Pancreas (tissue), 10 donors: ENCODE measurements around the gene ADAMTSL2. TPM values are rescaled to one million over a fixed set of nuclear protein-coding genes. Genes with fewer than 3 reads are reported as not detected.
A peak's percentile ranks its signal among the peaks of the same experiment; 100 is the strongest.

Source experiments
- ATAC-seq, 4 donors: fragments of 200-7000 bp; cut with Tn5 transposase; one replicate each; pipeline versions ENCODE4 v1.8.0 to v1.9.1; 2020; ENCODE audit warnings: mild to moderate bottlenecking in 4 of 4, moderate library complexity in 4 of 4
- DNase-seq, 6 donors: peaks; one replicate each; pipeline ENCODE4 v3.0.0-alpha.2; 2020
- FAIRE-seq: peaks from 2 replicates; lab custom pipeline; 2012; peaks lifted over from hg19 to GRCh38; lab: Jason Lieb, UNC
- H3K27ac ChIP-seq, 4 donors: fragments of 200-600 bp; sonication (generic); 1 replicate in 3 of 4; 2 replicates in 1 of 4; pipeline versions ENCODE4 v1.5.0 to v1.8.0; 2020
- H3K27me3 ChIP-seq, 4 donors: fragments of 200-600 bp; one replicate each; pipeline ENCODE4 v1.8.0; 2021
- H3K36me3 ChIP-seq, 3 donors: fragments of 200-600 bp; sonication (generic) in 1 of 3; one replicate each; pipeline versions ENCODE4 v1.5.0 to v1.8.0; 2020 to 2021
- H3K4me1 ChIP-seq, 3 donors: fragments of 200-600 bp; one replicate each; pipeline ENCODE4 v1.8.0; 2021
- H3K4me3 ChIP-seq, 4 donors: fragments of 200-600 bp; sonication (generic) in 2 of 4; one replicate each; pipeline versions ENCODE4 v1.5.0 to v1.8.0; 2020 to 2021
- H3K9me3 ChIP-seq, 4 donors: fragments of 200-600 bp; one replicate each; pipeline ENCODE4 v1.8.0; 2021
- WGBS, 2 donors: extraction: QIAGEN DNeasy Blood & Tissue Kit; methylation state at CpG; one replicate each; pipeline ENCODE4 v1.1.7; 2013; 5-methylcytosine and 5-hydroxymethylcytosine counted together
- intact Hi-C, 3 donors: fragments of 100-400 bp; cut with DNase I; formaldehyde crosslinking; loops; one replicate each; pipeline versions ENCODE4 v1.11.1 to v1.14.2; 2022
- polyA plus RNA-seq, 2 donors: library from polyadenylated mRNA; stranded (reverse); fragments of 200-250 nt; gene quantifications; one replicate each; pipeline ENCODE4 v1.2.3, GENCODE V29; 2013
- total RNA-seq, 6 donors: library from RNA; stranded (reverse); fragmentation: NEBNext Ultra II Directional in 4 of 6; extraction: Animal tissue kit (Norgen Biotek cat#: 25700) in 4 of 6; gene quantifications; one replicate each; pipeline versions ENCODE4 v1.2.1 to v1.2.4, GENCODE V29; 2021 to 2023
- TF ChIP-seq, protein P1 (sequence below), 4 donors: fragments of 200-600 bp; sonication (generic) in 3 of 4; IDR thresholded peaks; one replicate each; pipeline versions ENCODE4 v1.5.0 to v1.8.0; 2021; ENCODE audit warnings: antibody characterized with exemption in 4 of 4
- donor health status: healthy with polysubstance abuse.
- donor health status: DM: no; HTN: no; CAD: no; lungs with moderate emphysema.
- donor health status: DM: no; HTN: no; CAD: no.
- donor health status: control.
- donor health status: control.
- donor health status: Bipolar disorder and iron deficiency.
- donor health status: DM: yes; HTN: yes; CAD: no.
- donor health status: DM: no; HTN: no; CAD: no.
- donor health status: DM: no; HTN: no; CAD: no.
- donor health status: DM: yes; HTN: yes; CAD: no.

ADAMTSL2 gene
- total and polyA plus RNA-seq, 8 donors: 1.5 to 12.9 (median 3.2) TPM

- no peaks in the 10 kb centered on the region for H3K4me1 ChIP-seq
- intact Hi-C loops: no loop called here
- no peaks in the 10 kb centered on the region for H3K36me3 ChIP-seq
- H3K4me3 ChIP-seq: no peak overlapping the region
- ATAC-seq: no peak
- no peak overlapping the region for H3K27ac ChIP-seq
- WGBS, 2 donors: 80 to 81% methylated on average over 3 of the region's 3 CpGs
- FAIRE-seq: no peak
- H3K27me3 ChIP-seq: no peaks in the 10 kb centered on the region
- DNase-seq: peak in 1 of 6 donors; percentile 22
- TF ChIP-seq, protein P1, sequence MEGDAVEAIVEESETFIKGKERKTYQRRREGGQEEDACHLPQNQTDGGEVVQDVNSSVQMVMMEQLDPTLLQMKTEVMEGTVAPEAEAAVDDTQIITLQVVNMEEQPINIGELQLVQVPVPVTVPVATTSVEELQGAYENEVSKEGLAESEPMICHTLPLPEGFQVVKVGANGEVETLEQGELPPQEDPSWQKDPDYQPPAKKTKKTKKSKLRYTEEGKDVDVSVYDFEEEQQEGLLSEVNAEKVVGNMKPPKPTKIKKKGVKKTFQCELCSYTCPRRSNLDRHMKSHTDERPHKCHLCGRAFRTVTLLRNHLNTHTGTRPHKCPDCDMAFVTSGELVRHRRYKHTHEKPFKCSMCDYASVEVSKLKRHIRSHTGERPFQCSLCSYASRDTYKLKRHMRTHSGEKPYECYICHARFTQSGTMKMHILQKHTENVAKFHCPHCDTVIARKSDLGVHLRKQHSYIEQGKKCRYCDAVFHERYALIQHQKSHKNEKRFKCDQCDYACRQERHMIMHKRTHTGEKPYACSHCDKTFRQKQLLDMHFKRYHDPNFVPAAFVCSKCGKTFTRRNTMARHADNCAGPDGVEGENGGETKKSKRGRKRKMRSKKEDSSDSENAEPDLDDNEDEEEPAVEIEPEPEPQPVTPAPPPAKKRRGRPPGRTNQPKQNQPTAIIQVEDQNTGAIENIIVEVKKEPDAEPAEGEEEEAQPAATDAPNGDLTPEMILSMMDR (IDR thresholded peaks at IDR 0.05): no peak
- no peaks in the 10 kb centered on the region for H3K9me3 ChIP-seq
Observed at GRCh38 chr9:133577737-133578112, 43.2 kb downstream of the ADAMTSL2 start.

DNA sequence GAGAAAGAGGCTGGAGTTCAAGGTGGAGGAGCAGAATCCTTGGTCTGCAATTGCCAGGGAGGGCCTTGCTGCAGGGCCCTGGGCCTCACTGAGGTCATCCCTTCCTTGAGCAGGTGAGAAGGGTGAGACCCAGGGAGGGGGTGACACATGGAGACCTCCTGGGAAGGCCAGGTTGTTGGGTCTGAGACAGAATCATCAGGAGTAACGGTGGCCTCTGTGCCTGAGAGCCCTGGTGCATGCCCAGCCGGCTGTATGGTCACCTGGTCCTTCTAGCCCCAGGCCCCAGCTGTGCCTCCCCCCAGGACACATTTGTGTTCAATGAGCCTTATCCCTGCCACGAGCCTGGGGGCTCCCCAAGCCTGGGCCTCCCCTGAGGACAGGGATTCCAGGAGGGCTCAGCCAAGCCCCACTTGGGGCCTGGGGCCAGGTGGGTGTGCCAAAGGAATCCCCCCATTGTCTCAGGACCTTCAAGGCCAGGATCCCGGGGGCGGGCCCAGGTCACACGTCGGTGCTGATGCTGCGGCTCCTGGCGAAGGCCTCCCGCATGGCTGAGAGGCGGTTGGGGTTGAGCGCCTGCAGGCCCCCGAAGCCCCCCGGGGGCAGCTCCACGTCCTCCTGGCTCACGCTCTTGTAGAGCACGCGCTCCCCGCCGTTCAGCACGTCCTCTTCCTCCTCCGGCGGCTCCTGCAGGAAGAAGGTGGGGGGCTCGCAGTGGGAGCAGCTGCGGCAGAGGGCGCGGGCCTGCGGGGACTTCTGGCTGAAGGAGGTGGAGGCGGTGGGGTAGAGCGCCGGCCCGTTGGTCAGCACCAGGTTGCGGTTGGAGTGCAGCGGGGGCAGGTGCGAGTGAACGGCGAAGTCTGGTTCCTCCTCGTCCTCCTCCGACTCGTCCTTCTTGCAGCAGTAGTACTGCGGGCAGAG lies 44.3 kb downstream of the ADAMTSL2 start:
- ATAC-seq (no peak), FAIRE-seq (no peak), DNase-seq (peak in 1 of 6 donors; percentile 57)
- no peaks in the 10 kb centered on the region for H3K36me3 ChIP-seq
- intact Hi-C loops: no loop called here
- no peak overlapping the region for H3K4me3 ChIP-seq
- no peaks in the 10 kb centered on the region for H3K9me3 ChIP-seq
- H3K27ac ChIP-seq: no peak overlapping the region
- no peaks in the 10 kb centered on the region for H3K27me3 ChIP-seq
- TF ChIP-seq, protein P1 (IDR thresholded peaks at IDR 0.05): no peak
- 41 to 43% methylated on average over 33 to 41 of the region's 41 CpGs for WGBS, 2 donors
- H3K4me1 ChIP-seq: no peaks in the 10 kb centered on the region

DNA sequence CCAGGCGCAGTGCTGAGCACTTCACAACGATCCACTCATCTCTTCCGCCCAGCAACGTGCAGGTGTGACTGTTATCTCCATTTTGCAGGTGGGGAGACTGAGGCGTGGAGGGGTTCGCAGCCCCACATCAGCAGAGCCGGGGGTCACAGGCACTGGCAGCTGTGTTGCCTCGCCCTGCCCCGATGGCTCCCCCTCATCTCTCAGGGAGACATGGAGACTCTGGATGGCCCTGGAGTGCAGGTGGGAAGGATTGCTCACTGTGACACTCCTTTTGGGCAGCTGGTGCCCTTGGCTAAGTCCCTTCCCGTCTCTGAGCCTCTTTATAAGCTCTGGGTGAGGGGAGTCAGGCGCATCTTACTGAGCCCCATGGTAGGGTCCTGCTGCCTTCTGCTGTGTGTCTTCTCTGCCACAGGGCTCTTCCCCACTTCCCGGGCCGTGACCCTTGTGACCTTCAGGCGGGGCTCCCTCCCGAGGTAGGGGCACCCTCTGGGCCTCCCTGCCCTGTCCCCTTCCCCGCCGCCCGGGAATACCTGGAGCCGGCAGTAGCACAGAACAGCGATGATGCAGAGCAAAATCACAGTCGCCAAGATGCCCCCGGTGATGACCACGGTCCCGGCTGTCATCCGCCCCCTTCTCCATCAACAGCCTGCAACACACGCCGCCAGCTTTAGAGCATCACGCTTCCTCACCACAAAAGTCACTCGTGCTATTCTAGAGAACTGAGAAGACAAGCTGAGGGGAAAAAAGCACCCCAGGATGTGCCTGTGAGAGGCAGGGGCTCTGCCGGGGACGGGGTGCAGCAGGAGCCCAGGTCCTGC lies 45.3 kb downstream of the ADAMTSL2 start:
- ATAC-seq (no peak), DNase-seq (peak in 1 of 6 donors; percentile 47), FAIRE-seq (no peak)
- Histone ChIP-seq H3K4me3 (no peak overlapping the region), H3K36me3 (no peaks in the 10 kb centered on the region), H3K9me3 (no peaks in the 10 kb centered on the region), H3K27ac (no peak overlapping the region), H3K4me1 (no peaks in the 10 kb centered on the region), H3K27me3 (no peaks in the 10 kb centered on the region)
- intact Hi-C loops: no loop called here
- TF ChIP-seq, protein P1 (IDR thresholded peaks at IDR 0.05): no peak
- WGBS, 2 donors: 66 to 73% methylated on average over 31 of the region's 31 CpGs

- H3K27me3 ChIP-seq: no peaks in the 10 kb centered on the region
- H3K4me1 ChIP-seq: no peaks in the 10 kb centered on the region
- no peak overlapping the region for H3K4me3 ChIP-seq
- H3K36me3 ChIP-seq: no peaks in the 10 kb centered on the region
- FAIRE-seq: no peak
- no peak overlapping the region for H3K27ac ChIP-seq
- no peak for DNase-seq
- intact Hi-C loops: no loop called here
- ATAC-seq: no peak
- no peaks in the 10 kb centered on the region for H3K9me3 ChIP-seq
- WGBS, 2 donors: 49 to 59% methylated on average over 6 of the region's 6 CpGs
- TF ChIP-seq, protein P1 (IDR thresholded peaks at IDR 0.05): no peak
Observed at GRCh38 chr9:133580419-133580738, 45.9 kb downstream of the ADAMTSL2 start.
